Astrocyte (in vitro differentiated cells and primary cell): ENCODE results near the gene CCDC15. TPM values are rescaled to one million over a fixed set of nuclear protein-coding genes. Genes with fewer than 3 reads are reported as not detected.

ENCODE experiments used
- DNase-seq: peaks from one replicate; pipeline ENCODE4 v3.0.0-alpha.2; 2010; ENCODE audit warnings: low read depth
- FAIRE-seq: peaks from 2 replicates; lab custom pipeline; 2011; peaks lifted over from hg19 to GRCh38; lab: Jason Lieb, UNC
- H2AFZ ChIP-seq: 2 replicates; pipeline ENCODE4 v1.6.0; 2012; ENCODE audit warnings: low read depth, low read length, inconsistent platforms
- H3K27ac ChIP-seq: 2 replicates; pipeline ENCODE4 v1.5.1; 2011; ENCODE audit warnings: low read depth, low read length, inconsistent platforms
- H3K27me3 ChIP-seq: 2 replicates; pipeline ENCODE4 v1.6.0; 2011; ENCODE audit warnings: low read length, inconsistent platforms; ENCODE audit not compliant: insufficient read depth
- H3K36me3 ChIP-seq: 2 replicates; pipeline ENCODE4 v1.5.1; 2011; ENCODE audit warnings: low read length, inconsistent platforms; ENCODE audit not compliant: insufficient read depth
- H3K4me1 ChIP-seq: 2 replicates; pipeline ENCODE4 v1.5.1; 2011; ENCODE audit warnings: low read length, inconsistent platforms; ENCODE audit not compliant: insufficient read depth
- H3K4me2 ChIP-seq: 2 replicates; pipeline ENCODE4 v1.6.0; 2012; ENCODE audit warnings: low read length, inconsistent platforms
- H3K4me3 ChIP-seq: 2 replicates; pipeline ENCODE4 v1.5.1; 2011; ENCODE audit warnings: low read depth, mild to moderate bottlenecking, low read length, inconsistent platforms; ENCODE audit not compliant: insufficient read depth
- H3K79me2 ChIP-seq: 2 replicates; pipeline ENCODE4 v1.6.0; 2012; ENCODE audit warnings: mild to moderate bottlenecking, low read length, inconsistent platforms; ENCODE audit not compliant: insufficient read depth
- H3K9ac ChIP-seq: 2 replicates; pipeline ENCODE4 v1.6.0; 2012; ENCODE audit warnings: mild to moderate bottlenecking, low read length, inconsistent platforms
- H3K9me3 ChIP-seq: 2 replicates; pipeline ENCODE4 v1.5.1; 2012; ENCODE audit warnings: low read depth, mild to moderate bottlenecking, low read length, inconsistent platforms; ENCODE audit not compliant: insufficient read depth
- H4K20me1 ChIP-seq: 2 replicates; pipeline ENCODE4 v1.6.0; 2012; ENCODE audit warnings: low read length, inconsistent platforms; ENCODE audit not compliant: insufficient read depth
- H3K27ac Mint-ChIP-seq: one replicate; pipeline ENCODE4 v1.8.0; 2021; ENCODE audit warnings: mild to moderate bottlenecking, mixed read lengths; ENCODE audit not compliant: unreplicated experiment
- H3K27me3 Mint-ChIP-seq: one replicate; pipeline ENCODE4 v1.8.0; 2021; ENCODE audit warnings: low read depth, mixed read lengths; ENCODE audit not compliant: unreplicated experiment
- H3K36me3 Mint-ChIP-seq: one replicate; pipeline ENCODE4 v1.8.0; 2021; ENCODE audit warnings: low read depth, mixed read lengths; ENCODE audit not compliant: unreplicated experiment
- H3K4me1 Mint-ChIP-seq: one replicate; pipeline ENCODE4 v1.8.0; 2021; ENCODE audit warnings: low read depth, mixed read lengths; ENCODE audit not compliant: unreplicated experiment
- H3K4me3 Mint-ChIP-seq: one replicate; pipeline ENCODE4 v1.8.0; 2021; ENCODE audit warnings: mild to moderate bottlenecking, moderate library complexity, mixed read lengths; ENCODE audit not compliant: unreplicated experiment
- H3K9me3 Mint-ChIP-seq: one replicate; pipeline ENCODE4 v1.8.0; 2021; ENCODE audit warnings: mild to moderate bottlenecking, mixed read lengths; ENCODE audit not compliant: unreplicated experiment
- CTCF ChIP-seq: IDR thresholded peaks from 2 replicates; pipeline ENCODE4 v1.5.1; 2011; ENCODE audit warnings: low read depth, mild to moderate bottlenecking, inconsistent platforms, low read length, moderate library complexity; ENCODE audit not compliant: insufficient read depth
- EZH2 ChIP-seq: IDR thresholded peaks from 2 replicates; pipeline ENCODE4 v1.6.1; 2012; ENCODE audit warnings: mild to moderate bottlenecking, low read length, inconsistent platforms; ENCODE audit not compliant: insufficient read depth
- total RNA-seq: library from RNA; stranded (reverse); gene quantifications from 2 replicates; pipeline ENCODE4 v1.2.1, GENCODE V29; 2021

Gene CCDC15
- total RNA-seq, 1 donor from 2014 or later = 0.75 TPM

DNA sequence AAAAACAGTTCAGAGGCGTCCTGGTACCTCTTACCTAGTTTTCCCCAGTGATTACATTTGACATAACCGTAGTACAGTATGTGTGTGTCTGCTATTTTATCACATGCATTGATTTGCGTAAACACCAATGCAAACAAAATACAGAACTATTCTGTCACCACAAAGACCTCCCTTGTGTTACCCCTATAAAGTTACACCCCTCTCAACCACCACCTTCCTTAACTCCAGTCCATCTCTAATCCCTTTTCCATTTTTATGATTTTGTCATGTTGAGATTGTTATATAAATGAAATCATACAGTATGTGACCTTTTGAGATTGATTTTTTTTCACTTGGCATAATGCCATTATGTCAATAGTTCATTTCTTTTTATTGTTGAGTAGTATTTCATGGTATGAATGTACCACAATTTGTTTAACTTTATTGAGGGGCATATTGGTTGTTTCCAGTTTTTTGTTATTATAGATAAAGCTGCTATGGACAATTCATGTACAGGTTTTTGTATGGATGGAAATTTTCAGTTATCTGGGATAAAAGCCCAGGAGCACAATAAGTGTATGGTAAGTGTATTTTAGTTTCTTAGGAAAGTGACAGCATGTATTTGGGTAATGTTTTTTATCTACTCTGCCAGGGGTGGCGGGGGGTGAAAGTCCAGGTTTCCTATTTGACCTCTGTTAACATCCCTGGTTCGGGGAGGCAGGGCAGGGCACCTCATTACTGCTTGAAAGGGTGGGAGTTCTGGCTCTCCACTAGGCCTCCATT is 103.1 kb downstream of the CCDC15 start:
- H3K4me1 Mint-ChIP-seq = no peaks in the 10 kb centered on the region
- DNase-seq = no peak
- Histone ChIP-seq H3K4me1 (no peaks in the 10 kb centered on the region), H3K79me2 (no peaks in the 10 kb centered on the region), H3K9me3 (no peaks in the 10 kb centered on the region), H4K20me1 (no peaks in the 10 kb centered on the region), H2AFZ (no peak overlapping the region), H3K27ac (no peak overlapping the region), H3K4me3 (no peak overlapping the region), H3K9ac (no peak overlapping the region), H3K36me3 (no peaks in the 10 kb centered on the region), H3K27me3 (no peaks in the 10 kb centered on the region), H3K4me2 (no peak overlapping the region)
- FAIRE-seq = peak; percentile 67
- H3K27ac Mint-ChIP-seq = no peak overlapping the region
- TF ChIP-seq EZH2 (no peak), CTCF (no peak)
- H3K9me3 Mint-ChIP-seq = no peaks in the 10 kb centered on the region
- H3K36me3 Mint-ChIP-seq = no peaks in the 10 kb centered on the region
- H3K4me3 Mint-ChIP-seq = no peak overlapping the region
- peaks cover 3% of the 10 kb centered on the region for H3K27me3 Mint-ChIP-seq

GRCh38 chr11:125057693-125058016 is 103.7 kb downstream of the CCDC15 start:
- H3K27me3 ChIP-seq = no peaks in the 10 kb centered on the region
- no peak overlapping the region for H3K4me3 ChIP-seq
- H3K36me3 Mint-ChIP-seq = no peaks in the 10 kb centered on the region
- H3K79me2 ChIP-seq = no peaks in the 10 kb centered on the region
- H3K27ac ChIP-seq = no peak overlapping the region
- peaks cover 3% of the 10 kb centered on the region for H3K27me3 Mint-ChIP-seq
- no peaks in the 10 kb centered on the region for H3K9me3 ChIP-seq
- no peaks in the 10 kb centered on the region for H3K4me1 ChIP-seq
- FAIRE-seq (no peak), DNase-seq (no peak)
- no peaks in the 10 kb centered on the region for H3K4me1 Mint-ChIP-seq
- H3K27ac Mint-ChIP-seq = no peak overlapping the region
- no peak overlapping the region for H3K4me3 Mint-ChIP-seq
- TF ChIP-seq EZH2 = no peak
- TF ChIP-seq CTCF = no peak
- H2AFZ ChIP-seq = no peak overlapping the region
- no peak overlapping the region for H3K9ac ChIP-seq
- no peak overlapping the region for H3K4me2 ChIP-seq
- H3K36me3 ChIP-seq = no peaks in the 10 kb centered on the region
- no peaks in the 10 kb centered on the region for H3K9me3 Mint-ChIP-seq
- H4K20me1 ChIP-seq = no peaks in the 10 kb centered on the region

- Histone ChIP-seq H3K27me3 (no peaks in the 10 kb centered on the region), H3K9me3 (no peaks in the 10 kb centered on the region), H3K79me2 (no peaks in the 10 kb centered on the region), H3K36me3 (no peaks in the 10 kb centered on the region), H4K20me1 (no peaks in the 10 kb centered on the region), H3K4me2 (no peak overlapping the region), H3K27ac (no peak overlapping the region), H3K4me1 (peaks cover 6% of the 10 kb centered on the region), H3K9ac (no peak overlapping the region), H3K4me3 (no peak overlapping the region), H2AFZ (no peak overlapping the region)
- Mint-ChIP-seq H3K36me3 (no peaks in the 10 kb centered on the region), H3K4me1 (no peaks in the 10 kb centered on the region), H3K27ac (no peak overlapping the region), H3K4me3 (no peak overlapping the region), H3K27me3 (peaks cover 21% of the 10 kb centered on the region), H3K9me3 (no peaks in the 10 kb centered on the region)
- no peak for TF ChIP-seq EZH2
- no peak for TF ChIP-seq CTCF
- FAIRE-seq (no peak), DNase-seq (no peak)
Observed at GRCh38 chr11:125061281-125061680, 107.3 kb downstream of the CCDC15 start.
